Common myeloid progenitor, CD34-positive (primary cell): Measurements from ENCODE around the gene ZGPAT.

Source experiments
- CTCF ChIA-PET: fragments of 350-600 bp; sonication (Branson Sonifier 250); formaldehyde crosslinking; loops from one replicate; lab custom pipeline; 2021; ENCODE audit warnings: antibody characterized with exemption; lab: Charles Lee
- POLR2A ChIA-PET: fragments of 350-600 bp; sonication (Branson Sonifier 250); formaldehyde crosslinking; loops from one replicate; lab custom pipeline; 2021; ENCODE audit warnings: antibody characterized with exemption; lab: Charles Lee
- DNase-seq, 3 donors: peaks; one replicate each; pipeline versions ENCODE4 v3.0.0 to v3.0.0-alpha.2; 2013
- H3K27ac ChIP-seq, 2 experiments: 1 replicate in 1 of 2; 2 replicates in 1 of 2; pipeline ENCODE4 v1.7.0; 2013; ENCODE audit warnings: inconsistent platforms in 2 of 2, low read length in 2 of 2, mild to moderate bottlenecking in 2 of 2, low read depth in 1 of 2, moderate library complexity in 1 of 2; ENCODE audit not compliant: severe bottlenecking in 2 of 2, insufficient read depth in 1 of 2, poor library complexity in 1 of 2
- H3K27me3 ChIP-seq, 5 experiments: replicated peaks in 2 of 5; 1 replicate in 3 of 5; 2 replicates in 2 of 5; pipeline versions ENCODE4 v1.6.1 to v1.7.0; 2013; ENCODE audit warnings: low read length in 4 of 5, mild to moderate bottlenecking in 2 of 5, moderate library complexity in 2 of 5, inconsistent platforms in 1 of 5; ENCODE audit not compliant: insufficient read depth in 5 of 5, control insufficient read depth in 4 of 5
- H3K36me3 ChIP-seq, 4 experiments: 1 replicate in 2 of 4; 2 replicates in 2 of 4; pipeline versions ENCODE4 v1.6.1 to v1.7.0; 2013; ENCODE audit warnings: low read length in 3 of 4, control low read depth in 1 of 4, mild to moderate bottlenecking in 1 of 4; ENCODE audit not compliant: control insufficient read depth in 4 of 4, insufficient read depth in 4 of 4
- H3K4me1 ChIP-seq, 4 experiments: 1 replicate in 3 of 4; 2 replicates in 1 of 4; pipeline versions ENCODE4 v1.6.1 to v1.7.1; 2013; ENCODE audit warnings: low read length in 3 of 4, mild to moderate bottlenecking in 3 of 4, control low read depth in 1 of 4, inconsistent platforms in 1 of 4, moderate library complexity in 1 of 4; ENCODE audit not compliant: control insufficient read depth in 4 of 4, insufficient read depth in 4 of 4; ENCODE audit errors: control extremely low read depth in 1 of 4
- H3K4me3 ChIP-seq, 7 experiments: 1 replicate in 4 of 7; 2 replicates in 3 of 7; pipeline versions ENCODE4 v1.5.1 to v1.7.0; 2013; ENCODE audit warnings: mild to moderate bottlenecking in 7 of 7, low read length in 6 of 7, moderate library complexity in 6 of 7, inconsistent platforms in 2 of 7, low read depth in 2 of 7, control low read depth in 1 of 7; ENCODE audit not compliant: insufficient read depth in 4 of 7, control insufficient read depth in 1 of 7; ENCODE audit errors: extremely low read depth in 1 of 7
- H3K9me3 ChIP-seq, 5 experiments: 1 replicate in 4 of 5; 2 replicates in 1 of 5; pipeline versions ENCODE4 v1.6.1 to v1.7.1; 2013; ENCODE audit warnings: low read length in 4 of 5, mild to moderate bottlenecking in 2 of 5, inconsistent platforms in 1 of 5, low read depth in 1 of 5, moderate library complexity in 1 of 5; ENCODE audit not compliant: control insufficient read depth in 4 of 5, insufficient read depth in 2 of 5; ENCODE audit errors: control extremely low read depth in 1 of 5
- WGBS: methylation state at CpG from one replicate; pipeline ENCODE4 v1.1.5; 2013; ENCODE audit not compliant: insufficient coverage; 5-methylcytosine and 5-hydroxymethylcytosine counted together

The ZGPAT gene

GRCh38 chr20:63661959-63662812, 45.7 kb upstream of the ZGPAT start:
- DNase-seq = no peak
- ChIA-PET CTCF (interaction anchor here (0.6 to 2.0 kb wide), 2 partner anchors 27 to 74 kb away, joined by 3 to 4 read pairs; no protein-coding TSS in a partner anchor), POLR2A (no interaction called here)
- Histone ChIP-seq H3K4me1 (peaks cover 0 to 19% (median 18%) of the 10 kb centered on the region in 4 experiments), H3K27ac (no peak overlapping the region), H3K36me3 (peaks cover 0 to 60% (median 29%) of the 10 kb centered on the region in 4 experiments), H3K9me3 (no peaks in the 10 kb centered on the region), H3K27me3 (no peaks in the 10 kb centered on the region), H3K4me3 (no peak overlapping the region)
- 96% methylated on average over 24 of the region's 33 CpGs for WGBS

GRCh38 chr20:63662813-63663189, 45.0 kb upstream of the ZGPAT start:
- ChIA-PET POLR2A (no interaction called here), CTCF (no interaction called here)
- WGBS = 94% methylated on average over 9 of the region's 9 CpGs
- Histone ChIP-seq H3K36me3 (peaks cover 2 to 66% (median 34%) of the 10 kb centered on the region in 4 experiments), H3K4me3 (no peak overlapping the region), H3K27me3 (no peaks in the 10 kb centered on the region), H3K4me1 (peaks cover 0 to 13% (median 12%) of the 10 kb centered on the region in 4 experiments), H3K27ac (no peak overlapping the region), H3K9me3 (no peaks in the 10 kb centered on the region)
- DNase-seq = no peak

GRCh38 chr20:63663332-63664066, 44.3 kb upstream of the ZGPAT start:
- H3K27me3 ChIP-seq = no peaks in the 10 kb centered on the region
- CTCF ChIA-PET = no interaction called here
- peaks cover 2 to 72% (median 39%) of the 10 kb centered on the region in 4 experiments for H3K36me3 ChIP-seq
- H3K27ac ChIP-seq = no peak overlapping the region
- H3K9me3 ChIP-seq = no peaks in the 10 kb centered on the region
- WGBS = 97% methylated on average over 24 of the region's 26 CpGs
- no peak overlapping the region for H3K4me3 ChIP-seq
- POLR2A ChIA-PET = no interaction called here
- H3K4me1 ChIP-seq = peaks cover 0 to 11% (median 9%) of the 10 kb centered on the region in 4 experiments
- DNase-seq = no peak

- over 99% methylated on average over 15 of the region's 22 CpGs for WGBS
- Histone ChIP-seq H3K4me1 (peaks cover 0 to 4% (median 3%) of the 10 kb centered on the region in 4 experiments), H3K4me3 (no peak overlapping the region), H3K27ac (no peak overlapping the region), H3K36me3 (peaks cover 2 to 76% (median 40%) of the 10 kb centered on the region in 4 experiments), H3K27me3 (no peaks in the 10 kb centered on the region), H3K9me3 (no peaks in the 10 kb centered on the region)
- CTCF ChIA-PET = no interaction called here
- no peak for DNase-seq
- POLR2A ChIA-PET = no interaction called here
Measured at GRCh38 chr20:63664143-63664851, 43.5 kb upstream of the ZGPAT start.

GRCh38 chr20:63664861-63665594, 42.8 kb upstream of the ZGPAT start:
- H3K4me3 ChIP-seq = no peak overlapping the region
- CTCF ChIA-PET = no interaction called here
- H3K4me1 ChIP-seq = no peaks in the 10 kb centered on the region
- POLR2A ChIA-PET = no interaction called here
- H3K9me3 ChIP-seq = no peaks in the 10 kb centered on the region
- DNase-seq = no peak
- no peaks in the 10 kb centered on the region for H3K27me3 ChIP-seq
- peaks cover 2 to 76% (median 40%) of the 10 kb centered on the region in 4 experiments for H3K36me3 ChIP-seq
- H3K27ac ChIP-seq = no peak overlapping the region
- 100% methylated on average over 1 of the region's 18 CpGs for WGBS

GRCh38 chr20:63665708-63666107, 42.1 kb upstream of the ZGPAT start:
- WGBS = 94% methylated on average over 10 of the region's 14 CpGs
- H3K36me3 ChIP-seq = peaks cover 2 to 75% (median 41%) of the 10 kb centered on the region in 4 experiments

More at GRCh38 chr20:63665708-63666107, 42.1 kb upstream of the ZGPAT start:
- POLR2A ChIA-PET = no interaction called here
- Histone ChIP-seq H3K27me3 (no peaks in the 10 kb centered on the region), H3K4me1 (no peaks in the 10 kb centered on the region), H3K9me3 (no peaks in the 10 kb centered on the region), H3K4me3 (no peak overlapping the region), H3K27ac (no peak overlapping the region)
- DNase-seq = no peak
- CTCF ChIA-PET = no interaction called here
